ENCODE measurements around the gene LRP6.

Gene LRP6

DNA sequence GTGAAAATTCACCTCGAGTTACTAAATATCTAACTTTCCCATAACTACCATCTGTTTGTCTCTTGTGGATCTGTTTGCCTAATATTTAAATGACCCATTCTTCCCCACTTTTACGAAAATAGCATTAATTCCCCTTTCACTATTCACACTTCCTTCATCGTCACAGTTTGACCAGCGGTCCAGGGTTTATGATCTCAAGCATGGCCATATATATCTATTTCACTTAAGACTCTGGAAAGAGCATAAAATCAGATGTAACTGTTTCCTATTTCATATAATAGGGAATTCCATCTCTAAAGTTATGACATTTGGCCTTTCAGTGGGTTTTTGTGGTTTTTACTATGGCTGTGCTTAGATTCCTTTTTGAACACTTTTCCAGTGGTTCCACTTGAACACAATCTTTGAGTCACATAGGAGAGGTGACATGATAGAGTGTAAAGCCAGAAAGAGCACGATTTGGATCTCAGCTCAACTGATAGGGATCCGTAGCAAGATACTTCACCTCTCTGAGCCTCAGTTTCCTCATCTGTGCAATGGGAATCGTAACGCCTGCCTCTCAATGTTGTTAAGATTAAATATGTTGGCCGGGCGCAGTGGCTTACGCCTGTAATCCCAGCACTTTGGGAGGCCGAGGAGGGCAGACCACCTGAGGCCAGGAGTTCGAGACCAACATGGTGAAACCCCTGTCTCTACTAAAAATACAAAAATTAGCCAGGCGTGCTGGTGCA, 196.9 kb downstream of the LRP6 start:
- DNase-seq: no peak

DNA sequence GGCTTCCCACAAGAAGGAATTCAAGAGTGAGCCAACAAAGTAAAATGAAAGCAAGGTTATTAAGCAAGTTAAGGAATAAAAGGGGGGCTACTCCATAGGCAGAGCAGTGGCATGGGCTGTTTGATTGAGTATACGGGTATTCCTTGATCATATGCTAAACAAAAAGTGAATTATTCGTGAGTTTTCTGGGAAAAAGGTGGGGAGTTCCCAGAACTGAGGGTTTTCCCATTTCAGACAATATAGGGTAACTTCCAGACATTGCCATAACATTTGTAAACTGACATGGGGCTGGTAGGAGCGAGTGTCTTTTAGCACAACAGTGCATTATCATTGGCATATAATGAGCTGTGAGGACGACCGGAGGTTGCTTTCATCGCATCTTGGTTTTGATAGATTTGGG, 198.1 kb downstream of the LRP6 start:
- DNase-seq: no peak

Data from activated gamma-delta T cell (primary cell).